H1 (cell line): ENCODE data around the gene IGSF9B. TPM values are rescaled to one million over a fixed set of nuclear protein-coding genes. Genes with fewer than 3 reads are reported as not detected.

Experiments used
- CTCF ChIA-PET: fragments of 300-600 bp; sonication (Branson Sonifier 250); formaldehyde crosslinking; loops from one replicate; lab custom pipeline; 2021; ENCODE audit not compliant: partially characterized antibody; lab: Charles Lee
- POLR2A ChIA-PET: fragments of 300-600 bp; sonication (Branson Sonifier 250); formaldehyde crosslinking; loops from one replicate; lab custom pipeline; 2021; ENCODE audit warnings: inconsistent platforms; ENCODE audit not compliant: partially characterized antibody; lab: Charles Lee
- DNase-seq, 2 experiments: peaks; one replicate each; pipeline versions ENCODE4 v3.0.0 to v3.0.0-alpha.2; 2010 to 2022; ENCODE audit warnings: low spot score in 2 of 2, low read depth in 1 of 2, mixed read lengths in 1 of 2
- FAIRE-seq: peaks from 2 replicates; lab custom pipeline; 2011; peaks lifted over from hg19 to GRCh38; lab: Jason Lieb, UNC
- H2AFZ ChIP-seq: 2 replicates; pipeline ENCODE4 v1.8.1; 2012; ENCODE audit warnings: low read length, inconsistent platforms
- H2AK5ac ChIP-seq: 2 replicates; pipeline ENCODE4 v1.6.1; 2013; ENCODE audit warnings: low read depth, low read length
- H2BK120ac ChIP-seq: replicated peaks from 2 replicates; pipeline ENCODE3; 2013; ENCODE audit warnings: low read depth, low read length, inconsistent platforms
- H2BK12ac ChIP-seq: 2 replicates; pipeline ENCODE4 v1.6.1; 2013; ENCODE audit warnings: low read depth, low read length
- H2BK15ac ChIP-seq: 2 replicates; pipeline ENCODE4 v1.6.1; 2013; ENCODE audit warnings: low read length
- H2BK20ac ChIP-seq: 2 replicates; pipeline ENCODE4 v1.6.1; 2013; ENCODE audit warnings: low read length
- H2BK5ac ChIP-seq: 2 replicates; pipeline ENCODE4 v1.6.1; 2013; ENCODE audit warnings: low read depth, low read length
- H3K14ac ChIP-seq: 2 replicates; pipeline ENCODE4 v1.6.1; 2013; ENCODE audit warnings: inconsistent platforms; ENCODE audit not compliant: insufficient read length
- H3K18ac ChIP-seq: 2 replicates; pipeline ENCODE4 v1.6.1; 2013; ENCODE audit warnings: low read length; ENCODE audit errors: extremely low read depth
- H3K23ac ChIP-seq: 2 replicates; pipeline ENCODE4 v1.6.1; 2013; ENCODE audit warnings: inconsistent platforms; ENCODE audit not compliant: insufficient read length
- H3K23me2 ChIP-seq: 2 replicates; pipeline ENCODE4 v1.6.1; 2013; ENCODE audit warnings: low read depth, low read length
- H3K27ac ChIP-seq: 2 replicates; pipeline ENCODE4 v1.6.1; 2011; ENCODE audit warnings: low read depth, low read length, inconsistent platforms
- H3K27me3 ChIP-seq, 4 experiments: replicated peaks in 1 of 4; 1 replicate in 1 of 4; 2 replicates in 3 of 4; pipeline versions ENCODE4 v1.6.1 to v1.8.1; 2011 to 2013; ENCODE audit warnings: low read length in 3 of 4, mild to moderate bottlenecking in 3 of 4, inconsistent platforms in 2 of 4, mixed read lengths in 2 of 4, moderate library complexity in 1 of 4; ENCODE audit not compliant: control insufficient read depth in 3 of 4, insufficient read depth in 3 of 4; ENCODE audit errors: extremely low read depth in 1 of 4
- H3K36me3 ChIP-seq, 4 experiments: 2 replicates each; pipeline versions ENCODE4 v1.6.1 to v1.8.1; 2011 to 2013; ENCODE audit warnings: mild to moderate bottlenecking in 4 of 4, low read length in 3 of 4, moderate library complexity in 2 of 4, control low read depth in 1 of 4, inconsistent platforms in 1 of 4; ENCODE audit not compliant: insufficient read depth in 4 of 4, control insufficient read depth in 2 of 4
- H3K4ac ChIP-seq: replicated peaks from 2 replicates; pipeline ENCODE3; 2013; ENCODE audit warnings: low read length, low read depth, mixed read lengths, inconsistent platforms; ENCODE audit not compliant: insufficient read length
- H3K4me1 ChIP-seq, 4 experiments: replicated peaks in 1 of 4; 1 replicate in 1 of 4; 2 replicates in 3 of 4; pipeline versions ENCODE4 v1.6.1 to v1.8.1; 2011 to 2013; ENCODE audit warnings: low read length in 3 of 4, inconsistent platforms in 2 of 4, mixed read lengths in 1 of 4; ENCODE audit not compliant: insufficient read depth in 4 of 4, control insufficient read depth in 3 of 4
- H3K4me2 ChIP-seq, 2 experiments: 2 replicates each; pipeline versions ENCODE4 v1.6.1 to v1.8.1; 2011 to 2013; ENCODE audit warnings: low read depth in 2 of 2, low read length in 2 of 2, control low read depth in 1 of 2, inconsistent platforms in 1 of 2, mild to moderate bottlenecking in 1 of 2; ENCODE audit not compliant: insufficient read depth in 1 of 2
- H3K4me3 ChIP-seq, 4 experiments: fragments of 200-600, 300-600 bp in 1 of 4; sonication (generic), shearing (Covaris generic), sonication (Bioruptor Twin) in 1 of 4; 2 replicates each; pipeline versions ENCODE4 v1.5.1 to v1.8.1; 2011 to 2016; ENCODE audit warnings: low read length in 4 of 4, low read depth in 3 of 4, control low read depth in 2 of 4, inconsistent platforms in 2 of 4, mild to moderate bottlenecking in 2 of 4, mixed read lengths in 1 of 4, moderate library complexity in 1 of 4; ENCODE audit not compliant: insufficient read depth in 2 of 4; ENCODE audit errors: extremely low read depth in 1 of 4
- H3K56ac ChIP-seq: replicated peaks from 2 replicates; pipeline ENCODE3; 2013; ENCODE audit warnings: low read depth, mild to moderate bottlenecking, mixed read lengths, low read length, inconsistent platforms; ENCODE audit not compliant: insufficient read length
- H3K79me1 ChIP-seq: 2 replicates; pipeline ENCODE4 v1.6.1; 2013; ENCODE audit warnings: low read depth, low read length, control low read depth
- H3K79me2 ChIP-seq, 2 experiments: 2 replicates each; pipeline versions ENCODE4 v1.6.1 to v1.8.1; 2012 to 2013; ENCODE audit warnings: low read length in 2 of 2, mild to moderate bottlenecking in 2 of 2, inconsistent platforms in 1 of 2; ENCODE audit not compliant: insufficient read depth in 2 of 2, control insufficient read depth in 1 of 2
- H3K9ac ChIP-seq, 4 experiments: replicated peaks in 1 of 4; 1 replicate in 1 of 4; 2 replicates in 3 of 4; pipeline versions ENCODE4 v1.6.1 to v1.8.1; 2011 to 2013; ENCODE audit warnings: low read depth in 3 of 4, low read length in 3 of 4, control low read depth in 2 of 4, mild to moderate bottlenecking in 2 of 4, moderate library complexity in 2 of 4, inconsistent platforms in 1 of 4; ENCODE audit errors: extremely low read depth in 1 of 4
- H3K9me3 ChIP-seq, 2 experiments: 2 replicates each; pipeline versions ENCODE4 v1.6.1 to v1.8.1; 2012 to 2013; ENCODE audit warnings: mild to moderate bottlenecking in 2 of 2, moderate library complexity in 2 of 2, control low read depth in 1 of 2, inconsistent platforms in 1 of 2, low read depth in 1 of 2, low read length in 1 of 2, mixed read lengths in 1 of 2; ENCODE audit not compliant: insufficient read depth in 2 of 2
- H4K20me1 ChIP-seq, 2 experiments: replicated peaks in 1 of 2; 2 replicates each; pipeline versions ENCODE3 to v1.8.1; 2011 to 2013; ENCODE audit warnings: inconsistent platforms in 2 of 2, low read length in 2 of 2, mild to moderate bottlenecking in 1 of 2; ENCODE audit not compliant: insufficient read depth in 2 of 2, control insufficient read depth in 1 of 2
- H4K5ac ChIP-seq: 2 replicates; pipeline ENCODE4 v1.6.1; 2013; ENCODE audit warnings: low read length, low read depth, mixed read lengths, inconsistent platforms; ENCODE audit not compliant: insufficient read length
- H4K8ac ChIP-seq: 2 replicates; pipeline ENCODE4 v1.8.0; 2013; ENCODE audit warnings: mild to moderate bottlenecking, moderate library complexity, low read length, inconsistent platforms; ENCODE audit not compliant: insufficient read depth; ENCODE audit errors: extremely low read depth
- H4K91ac ChIP-seq: replicated peaks from 2 replicates; pipeline ENCODE3; 2013; ENCODE audit warnings: low read length, mixed read lengths, inconsistent platforms; ENCODE audit not compliant: insufficient read length
- HDAC2 ChIP-seq, 2 experiments: fragments of 300-600 bp in 1 of 2; sonication (generic) in 1 of 2; IDR thresholded peaks; 2 replicates each; pipeline ENCODE4 v1.6.1; 2011 to 2012; ENCODE audit warnings: low read depth in 2 of 2, low read length in 2 of 2, mild to moderate bottlenecking in 2 of 2, moderate library complexity in 2 of 2, borderline replicate concordance in 1 of 2, inconsistent platforms in 1 of 2
- SRF ChIP-seq: IDR thresholded peaks from 2 replicates; pipeline ENCODE4 v1.6.1; 2011; ENCODE audit warnings: mild to moderate bottlenecking, low read depth, low read length, moderate library complexity
- WGBS, 2 experiments: shearing (Covaris generic) in 1 of 2; methylation state at CpG; one replicate each; pipeline versions ENCODE4 v1.1.6 to v1.1.7; 2013 to 2015; ENCODE audit warnings: low lambda C conversion rate in 2 of 2, mixed read lengths in 2 of 2, inconsistent platforms in 1 of 2, low coverage in 1 of 2, missing lambda C conversion rate in 1 of 2; ENCODE audit not compliant: insufficient replicate concordance in 2 of 2, insufficient coverage in 1 of 2, insufficient read length in 1 of 2; ENCODE audit errors: extremely low coverage in 1 of 2, missing lambda C conversion rate in 1 of 2; 5-methylcytosine and 5-hydroxymethylcytosine counted together
- polyA plus RNA-seq, 7 experiments: library from polyadenylated mRNA; depleted of rRNA in 3 of 7; stranded (reverse) in 5 of 7; unstranded in 2 of 7; fragments of >200 nt in 5 of 7; fragments of 200-250 nt in 2 of 7; gene quantifications; 1 replicate in 5 of 7; 2 replicates in 1 of 7; 4 replicates in 1 of 7; pipeline versions ENCODE4 v1.2.1 to v1.2.3, GENCODE V29; 2011 to 2013; ENCODE audit warnings: missing spikeins in 2 of 7, mixed read lengths in 2 of 7
- total RNA-seq: library from RNA; stranded (reverse); fragmentation: NEBNext Ultra II Directional; extraction: Animal tissue kit (Norgen Biotek cat#: 25700); gene quantifications from 2 replicates; pipeline ENCODE4 v1.2.1, GENCODE V29; 2021

IGSF9B gene
- total and polyA plus RNA-seq, 2 of the 8 experiments (the other 6 are each of a cell fraction or from before 2014, with no cell fraction given): 16.5 to 49.2 TPM

DNA sequence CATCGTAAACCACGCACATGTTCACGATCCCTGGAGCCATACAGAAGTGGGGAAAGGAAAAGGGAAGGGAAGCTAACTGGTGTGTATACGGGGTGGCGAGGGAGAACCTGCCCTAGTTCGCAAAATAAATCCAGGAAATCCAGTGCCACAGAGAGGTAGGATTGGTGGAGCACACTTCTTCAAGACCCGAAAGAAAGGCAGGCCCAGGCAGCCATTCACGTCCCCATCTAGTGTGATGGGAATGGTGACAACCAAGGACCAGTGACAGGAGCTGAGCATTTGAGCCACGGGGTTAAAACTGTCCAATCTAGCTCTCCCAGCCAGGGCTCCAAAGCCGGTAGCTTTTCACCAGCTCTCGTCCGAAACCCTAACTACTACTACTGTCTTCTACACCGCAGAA is 53.7 kb downstream of the IGSF9B start:
- DNase-seq (no peak), FAIRE-seq (no peak)
- POLR2A ChIA-PET: interaction anchor here (1.1 kb wide), 1 partner anchor 9 kb away, joined by 3 read pairs; no protein-coding TSS in a partner anchor
- TF ChIP-seq SRF (no peak), HDAC2 (IDR thresholded peaks at IDR 0.05; ENCODE audit: borderline replicate concordance in 1 of 2, low read depth in 2 of 2, low read length in 2 of 2) (no peak)

More for the DNA sequence above, 53.7 kb downstream of the IGSF9B start:
- Histone ChIP-seq H4K5ac (no peak overlapping the region), H3K4me3 (no peak overlapping the region), H2AFZ (no peak overlapping the region), H2BK12ac (no peak overlapping the region), H3K79me2 (no peaks in the 10 kb centered on the region), H3K23ac (no peak overlapping the region), H2BK20ac (no peak overlapping the region), H3K27me3 (no peaks in the 10 kb centered on the region), H4K91ac (no peak overlapping the region), H3K9me3 (no peaks in the 10 kb centered on the region), H4K8ac (no peak overlapping the region), H3K9ac (no peak overlapping the region), H3K79me1 (peaks cover 7% of the 10 kb centered on the region; the same call in 1 of the 2 replicates), H3K23me2 (peaks cover 9% of the 10 kb centered on the region), H2BK5ac (no peak overlapping the region), H3K4me2 (no peak overlapping the region), H3K56ac (no peak overlapping the region), H3K4ac (no peak overlapping the region), H2BK15ac (no peak overlapping the region), H2BK120ac (no peak overlapping the region), H3K4me1 (peaks cover 3 to 8% (median 4%) of the 10 kb centered on the region in 4 experiments; a peak in 6 of 7 replicates), H4K20me1 (peaks cover 0 to 14% of the 10 kb centered on the region in 2 experiments), H2AK5ac (no peak overlapping the region), H3K18ac (no peak overlapping the region; the same call in 1 of the 2 replicates), H3K27ac (no peak overlapping the region), H3K36me3 (peaks cover 0 to 25% (median 5%) of the 10 kb centered on the region in 4 experiments; a peak in 4 of 8 replicates), H3K14ac (no peak overlapping the region)
- CTCF ChIA-PET: interaction anchor here (1.8 kb wide), 1 partner anchor 25 kb away, joined by 6 read pairs; no protein-coding TSS in a partner anchor
- 93% methylated on average over 12 of the region's 13 CpGs; no CpG with 5 or more reads in 1 of the 2 experiments for WGBS, 2 experiments
